AG08396 (cell line): ENCODE data around the gene TMEM167A.

Source experiments
- DNase-seq: peaks from one replicate; pipeline ENCODE4 v3.0.0; 2012; ENCODE audit warnings: low spot score, mixed read lengths

TMEM167A gene, protein sequence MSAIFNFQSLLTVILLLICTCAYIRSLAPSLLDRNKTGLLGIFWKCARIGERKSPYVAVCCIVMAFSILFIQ

DNA sequence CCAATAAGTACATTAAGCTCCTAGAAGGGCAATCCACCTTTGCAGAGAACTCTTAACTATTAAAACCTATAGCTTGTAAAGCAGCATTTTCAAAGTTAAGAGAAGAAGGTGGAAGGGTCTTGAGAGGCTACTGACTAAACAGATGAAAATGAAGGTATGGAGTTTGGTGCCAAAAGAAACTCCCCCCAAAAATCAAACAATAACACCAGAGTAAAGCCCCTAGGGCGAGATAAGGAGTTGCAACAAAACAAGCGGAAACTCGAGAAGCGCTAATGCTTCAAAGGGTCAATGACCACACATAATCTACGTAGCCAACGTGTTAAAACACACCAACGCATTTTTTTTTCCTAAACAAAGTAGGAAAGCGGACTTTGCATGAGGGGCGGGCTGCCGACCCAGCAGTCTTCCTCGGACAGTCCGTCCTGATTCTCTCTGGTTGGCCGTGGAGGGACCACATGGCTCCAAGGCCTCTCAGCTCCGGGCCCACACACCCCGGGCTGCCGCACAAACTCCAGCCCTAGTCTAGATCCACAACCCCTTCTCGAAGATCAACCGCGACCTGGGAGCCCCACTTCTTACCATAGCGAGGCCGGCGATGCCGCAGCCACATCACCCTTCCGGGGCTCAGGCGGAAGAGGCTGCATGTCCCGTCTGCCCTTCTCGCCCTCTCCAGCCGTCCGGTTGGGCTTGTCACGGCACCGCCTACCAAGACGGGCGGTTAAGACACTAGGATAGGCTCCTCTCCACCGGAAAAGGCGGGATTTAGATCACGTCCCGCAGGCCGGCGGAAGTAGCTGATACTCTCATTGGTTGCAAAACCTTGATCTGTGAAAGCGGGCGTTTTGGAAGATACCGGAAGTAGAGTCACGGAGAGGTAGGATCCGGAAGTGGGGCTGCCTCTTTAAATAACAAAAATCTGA lies at the start of gene TMEM167A, which contains the start of gene XRCC4:
TSS of gene TMEM167A (minus strand) at position 653 of the 920 bp plus-strand sequence. CDS start at position 582, 71 bp downstream.
TSS of gene XRCC4 (plus strand) at position 806 of the 920 bp plus-strand sequence. CDS start 27,373 bp downstream, outside the sequence.
- DNase-seq: peak; percentile 94

DNA sequence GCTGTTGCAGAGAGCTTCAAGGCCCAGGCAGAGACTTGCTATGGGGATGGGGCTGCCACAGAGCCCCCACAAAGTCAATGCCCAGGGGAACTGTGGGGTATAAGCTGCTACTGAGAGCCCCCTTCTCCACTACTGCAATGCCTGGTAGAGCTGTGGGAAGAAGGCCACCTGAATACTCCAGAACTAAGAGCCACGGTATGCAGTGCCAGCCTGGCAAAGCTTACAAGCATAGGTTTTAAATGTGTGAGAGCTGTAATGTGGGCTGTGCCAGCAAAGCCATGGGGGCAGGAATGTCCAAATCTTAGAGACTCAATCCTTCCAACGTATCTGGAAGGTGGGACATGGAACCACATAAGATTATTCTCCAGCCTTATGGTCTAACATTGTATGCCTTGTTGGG lies 49.3 kb upstream of the TMEM167A start:
- DNase-seq: no peak

DNA sequence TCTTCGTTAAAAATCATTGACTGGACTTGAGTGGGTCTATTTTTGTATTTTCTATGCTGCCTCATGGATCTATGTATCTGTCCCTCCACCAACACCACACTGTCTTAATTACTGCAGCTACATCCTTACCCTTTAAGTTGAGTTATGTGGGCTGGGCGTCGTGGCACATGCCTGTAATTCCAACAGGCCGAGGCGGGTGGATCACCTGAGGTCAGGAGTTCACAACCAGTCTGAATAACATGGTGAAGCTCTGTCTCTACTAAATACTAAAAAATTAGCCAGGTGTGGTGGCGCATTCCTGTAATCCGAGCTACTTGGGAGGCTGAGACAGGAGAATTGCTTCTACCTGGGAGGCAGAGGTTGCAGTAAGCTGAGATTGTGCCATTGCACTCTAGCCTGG lies 48.4 kb upstream of the TMEM167A start:
- no peak for DNase-seq

DNA sequence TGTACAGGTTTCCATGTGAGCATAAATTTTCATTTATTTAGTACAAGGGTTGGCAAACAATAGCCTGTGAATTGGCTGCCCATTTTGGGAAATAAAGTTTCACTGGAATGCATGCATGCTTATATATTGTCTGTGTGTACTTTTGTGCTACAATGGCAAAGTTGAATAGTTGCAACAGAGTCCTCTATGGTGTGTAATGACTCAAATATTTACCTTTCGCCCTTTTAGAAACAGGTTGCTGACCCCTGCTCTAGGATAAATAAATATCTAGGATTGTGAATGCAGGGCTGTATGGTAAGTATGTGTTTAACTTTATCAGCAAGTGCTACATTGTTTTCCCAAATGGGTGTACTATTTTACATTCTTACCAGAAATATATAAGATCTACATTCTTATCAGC lies 47.4 kb upstream of the TMEM167A start:
- DNase-seq: no peak

DNA sequence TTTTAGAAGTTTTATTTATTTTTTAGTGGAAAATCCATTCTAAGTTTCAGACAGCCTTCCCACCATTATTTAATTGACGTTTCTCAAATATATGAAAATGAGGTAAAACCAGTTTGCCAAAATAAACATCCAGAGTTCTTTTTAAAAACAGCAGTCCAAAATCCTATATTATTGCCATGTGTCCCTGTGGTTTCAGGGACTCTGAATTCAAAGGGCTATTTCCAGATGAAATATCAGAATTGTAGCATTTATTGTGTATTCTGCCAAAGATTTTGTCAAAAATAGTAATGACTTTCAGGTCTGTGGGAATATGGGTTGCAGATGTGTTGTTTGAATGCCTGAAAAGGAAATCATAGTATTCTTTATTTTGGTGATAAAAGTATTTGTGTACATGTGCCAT lies 41.8 kb upstream of the TMEM167A start:
- no peak for DNase-seq

DNA sequence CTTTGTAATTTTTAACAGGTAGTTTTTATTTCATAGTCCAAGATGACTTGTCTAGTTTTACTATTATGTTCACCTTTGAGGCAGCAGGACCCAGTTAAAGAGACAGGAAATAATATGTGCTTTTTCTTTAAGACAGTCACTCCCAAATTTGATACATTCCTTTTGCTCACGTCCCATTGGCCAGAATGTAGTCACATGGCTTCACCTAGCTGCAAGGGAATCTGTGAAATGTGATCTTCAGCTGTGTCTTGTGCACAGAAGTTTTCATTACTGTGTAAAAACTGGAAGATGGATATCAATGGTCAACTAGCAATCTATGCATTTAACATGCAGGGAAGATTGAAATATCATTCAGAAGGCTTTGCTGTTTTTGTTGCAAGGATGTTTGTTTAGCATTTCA lies 41.3 kb upstream of the TMEM167A start:
- no peak for DNase-seq

DNA sequence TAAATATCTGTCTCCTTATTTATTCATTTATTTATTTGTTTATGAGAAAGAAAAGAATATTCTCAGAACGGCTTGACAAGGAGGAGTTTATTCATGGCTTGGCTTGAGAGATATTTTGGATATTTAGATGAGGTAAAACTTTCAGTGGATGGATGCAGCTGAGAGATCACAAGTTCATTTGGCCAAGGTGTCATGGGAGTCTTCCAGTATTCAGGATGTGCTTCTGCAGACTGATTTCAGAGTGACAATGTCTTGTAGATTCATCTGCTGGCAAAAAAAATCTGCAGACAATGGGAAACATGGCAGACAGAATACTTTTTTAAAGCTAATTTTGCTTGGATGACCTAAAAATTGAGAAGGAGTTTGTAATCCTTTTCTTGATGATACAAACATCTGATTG lies 38.6 kb upstream of the TMEM167A start:
- no peak for DNase-seq

DNA sequence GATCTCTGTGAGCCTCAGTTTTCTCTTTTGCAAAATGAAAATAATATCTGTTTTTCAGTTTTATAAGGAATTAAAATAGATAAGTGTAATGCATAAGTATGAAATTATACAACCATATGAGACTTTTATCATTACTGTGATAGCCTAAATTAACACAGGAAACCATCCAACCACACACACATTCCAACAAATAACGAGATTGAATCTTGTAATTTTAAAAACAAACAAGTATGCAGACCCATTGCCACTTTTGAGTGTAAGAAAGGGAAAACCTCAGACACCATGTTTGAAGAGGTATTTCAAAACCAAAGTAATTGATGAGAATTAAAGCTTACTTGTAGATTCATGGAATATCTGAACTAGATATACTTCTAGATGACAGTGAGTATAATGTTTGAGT lies 32.2 kb upstream of the TMEM167A start:
- DNase-seq: no peak

DNA sequence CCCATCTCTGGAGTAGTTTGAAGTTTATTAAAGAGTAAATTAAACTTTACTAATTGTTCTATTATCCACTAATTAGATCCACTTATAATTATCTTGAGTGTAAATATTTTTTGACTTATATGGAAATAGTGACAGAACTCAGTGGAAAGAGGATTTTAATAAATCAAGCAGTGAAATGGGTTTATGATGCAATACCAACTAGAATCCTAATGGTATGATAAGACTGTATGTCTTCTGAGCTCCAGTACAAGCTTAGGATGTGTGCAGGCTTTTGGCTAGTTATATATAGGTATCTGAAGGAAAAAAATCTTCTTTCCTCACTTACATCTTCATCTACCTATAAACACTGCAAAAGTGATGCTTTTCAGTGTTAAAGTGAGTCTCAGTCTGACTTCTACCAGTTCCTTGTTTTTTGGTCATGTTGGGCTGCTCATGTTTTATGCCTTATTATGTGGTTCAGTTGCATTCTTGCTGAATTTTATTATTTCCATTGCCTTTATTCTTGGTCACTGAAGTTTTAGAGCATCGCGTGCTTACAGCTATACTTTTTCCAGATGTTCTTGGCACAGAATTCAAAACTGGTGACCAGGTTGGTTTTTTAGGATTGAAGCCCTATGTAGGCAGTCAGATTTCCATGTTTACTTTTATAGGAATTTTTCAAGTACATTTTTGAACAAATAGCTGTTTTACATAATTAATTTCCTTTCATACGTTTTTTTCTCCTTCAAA lies 30.7 kb upstream of the TMEM167A start:
- DNase-seq: no peak

DNA sequence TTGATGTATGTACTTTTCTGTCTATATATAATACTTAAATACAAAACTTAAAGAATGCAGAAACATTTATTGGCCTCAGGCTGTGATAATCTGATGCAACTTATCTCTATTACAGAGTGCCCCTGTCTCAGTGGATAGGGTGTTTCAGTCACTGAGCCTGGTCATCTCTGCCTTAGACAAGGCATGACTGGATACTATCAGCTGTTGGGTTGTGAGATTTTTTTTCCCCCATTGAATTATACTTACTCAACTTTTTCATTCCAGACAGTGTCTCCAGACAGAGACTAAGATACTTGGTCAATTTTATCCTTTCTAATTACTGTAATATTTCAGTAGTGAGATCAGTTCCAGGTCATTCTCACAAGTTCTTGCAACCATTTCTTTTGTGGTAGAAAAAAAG lies 26.8 kb upstream of the TMEM167A start:
- DNase-seq: no peak

DNA sequence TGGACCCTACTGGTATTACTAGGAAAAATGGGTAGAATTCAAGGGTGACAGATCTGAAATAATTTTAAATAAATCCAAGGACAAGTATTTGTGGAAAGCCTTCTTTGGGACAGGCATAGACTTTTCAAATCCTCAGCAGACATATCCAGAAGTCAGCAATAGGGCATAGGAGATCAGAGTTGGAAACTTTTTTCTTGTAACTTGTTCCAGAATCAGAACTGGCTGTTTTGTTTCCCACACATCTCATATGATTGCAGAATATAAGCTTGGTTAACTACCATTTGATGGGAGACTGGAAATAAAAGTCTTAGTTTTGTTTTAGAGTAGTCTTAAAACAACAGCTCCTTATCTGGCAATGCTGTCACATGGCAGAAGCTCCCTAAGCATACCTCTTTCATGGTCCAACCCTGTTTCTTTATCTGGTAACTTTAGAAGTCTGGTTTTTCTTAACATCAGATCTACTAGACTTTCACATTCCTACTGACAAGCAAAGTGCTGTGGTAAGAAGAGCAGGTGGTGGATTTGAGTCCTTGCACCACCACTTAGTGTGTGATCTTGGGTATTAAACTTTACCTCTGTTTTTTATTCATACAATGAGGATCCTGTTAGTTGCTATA lies 25.3 kb upstream of the TMEM167A start:
- DNase-seq: no peak

DNA sequence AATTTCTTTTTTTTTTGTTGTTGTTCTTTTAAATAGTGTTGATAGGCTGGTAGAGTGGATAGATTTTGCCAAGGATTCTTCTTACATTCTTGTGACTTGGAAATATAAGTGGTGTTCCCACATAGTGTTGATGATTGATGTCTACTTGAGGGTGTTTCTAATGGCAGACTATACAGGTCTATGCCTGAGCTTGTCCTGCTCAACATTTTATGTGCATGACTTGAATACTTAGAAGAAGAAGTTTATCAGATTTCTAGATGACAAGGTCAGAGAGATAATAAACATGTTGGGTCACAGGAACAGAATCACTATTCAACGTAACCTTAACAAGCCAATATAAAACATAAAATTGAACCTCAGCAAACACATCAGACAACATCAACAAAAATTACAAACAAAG lies 24.3 kb upstream of the TMEM167A start:
- DNase-seq: no peak

DNA sequence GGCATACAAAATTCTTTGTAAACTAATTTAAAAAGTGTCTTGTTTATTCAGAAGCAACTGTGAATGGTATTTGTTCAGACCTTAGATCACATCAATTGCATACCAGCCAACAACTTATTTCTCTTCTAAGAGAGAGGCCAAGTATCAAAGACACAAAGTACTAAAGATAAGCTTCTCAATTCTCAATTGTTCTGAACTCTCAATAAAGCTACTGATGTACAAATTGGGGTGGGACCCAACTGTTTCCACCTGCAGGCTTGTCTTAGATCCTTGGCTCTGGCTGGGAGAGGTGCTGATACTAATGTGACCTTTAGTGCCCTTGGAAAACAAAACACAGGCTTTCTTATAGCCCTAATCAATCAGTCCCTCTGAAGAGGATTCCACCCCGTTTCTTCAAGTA lies 22.3 kb upstream of the TMEM167A start:
- no peak for DNase-seq

DNA sequence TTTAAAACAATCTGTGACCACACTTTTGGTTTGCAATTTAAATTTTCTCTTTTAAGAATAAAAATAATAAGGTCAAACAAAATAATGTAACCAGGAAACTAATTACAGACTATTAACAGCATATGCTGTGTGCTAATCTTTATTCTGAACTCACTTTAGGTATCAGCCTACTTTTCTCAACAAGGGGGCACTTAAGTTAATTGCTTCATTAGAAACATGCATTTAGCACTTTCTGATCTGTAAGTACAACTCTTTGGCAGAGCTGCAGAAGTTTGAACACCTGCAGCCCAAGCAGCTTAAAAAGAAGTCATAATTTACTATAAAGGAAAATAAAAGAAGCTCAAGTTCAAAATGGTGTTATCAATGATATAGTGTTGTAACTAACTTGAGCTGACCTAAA lies 21.8 kb upstream of the TMEM167A start:
- no peak for DNase-seq

DNA sequence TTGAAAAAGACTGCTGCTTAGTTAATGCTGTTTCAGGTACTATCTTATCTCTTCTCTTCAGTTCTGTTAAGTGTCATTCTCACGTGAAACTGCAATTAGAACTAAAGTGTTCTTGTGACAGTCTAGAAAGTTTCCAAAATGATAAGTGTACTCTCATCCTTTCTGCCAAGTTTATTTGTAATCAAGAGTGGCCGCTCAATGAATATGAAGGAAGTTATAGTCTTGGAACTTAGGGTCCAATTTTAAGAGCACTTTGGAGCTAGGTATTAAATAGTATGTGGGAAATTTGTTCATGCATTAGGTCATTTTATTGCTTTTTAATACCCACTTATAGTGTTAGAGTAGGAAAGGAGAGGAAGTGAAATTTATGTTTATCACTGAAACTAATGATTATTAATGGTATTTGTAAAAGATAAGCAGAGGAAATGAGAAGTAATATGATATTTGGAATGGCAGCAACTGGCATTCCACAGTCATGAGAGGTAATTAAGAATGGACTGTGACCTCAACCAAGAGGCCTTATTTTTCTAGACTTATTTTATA lies 20.6 kb upstream of the TMEM167A start:
- no peak for DNase-seq

DNA sequence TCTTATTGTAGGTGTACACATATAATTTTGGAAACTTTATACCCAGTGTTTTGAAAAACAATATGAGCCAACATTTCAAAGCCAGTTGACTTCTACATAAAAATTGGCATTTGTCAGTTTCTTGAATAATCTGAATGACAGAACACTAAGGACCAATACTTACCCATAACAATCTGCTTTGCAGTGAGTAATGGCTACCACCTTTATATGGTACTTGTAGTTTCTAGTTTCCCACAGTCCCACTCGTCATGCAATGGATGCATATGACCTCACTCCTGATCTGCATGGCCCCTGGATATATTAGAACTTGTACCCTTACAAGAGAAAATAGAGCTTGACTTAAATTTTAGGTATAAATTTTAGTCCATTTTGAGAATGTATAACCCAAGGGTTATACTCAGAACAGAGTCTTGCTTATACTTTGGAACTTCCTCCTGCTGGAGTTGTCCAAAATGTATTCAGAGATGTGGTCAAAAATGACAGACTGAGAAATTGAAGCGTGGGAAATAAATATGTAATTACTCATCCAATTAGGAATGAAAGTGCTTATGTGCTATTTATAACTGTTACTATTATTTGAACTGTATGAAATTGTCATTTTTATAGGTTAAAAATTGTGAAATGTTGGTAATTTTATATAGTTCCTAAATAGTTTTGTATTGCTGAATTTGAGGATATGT lies 19.6 kb upstream of the TMEM167A start:
- DNase-seq: no peak

DNA sequence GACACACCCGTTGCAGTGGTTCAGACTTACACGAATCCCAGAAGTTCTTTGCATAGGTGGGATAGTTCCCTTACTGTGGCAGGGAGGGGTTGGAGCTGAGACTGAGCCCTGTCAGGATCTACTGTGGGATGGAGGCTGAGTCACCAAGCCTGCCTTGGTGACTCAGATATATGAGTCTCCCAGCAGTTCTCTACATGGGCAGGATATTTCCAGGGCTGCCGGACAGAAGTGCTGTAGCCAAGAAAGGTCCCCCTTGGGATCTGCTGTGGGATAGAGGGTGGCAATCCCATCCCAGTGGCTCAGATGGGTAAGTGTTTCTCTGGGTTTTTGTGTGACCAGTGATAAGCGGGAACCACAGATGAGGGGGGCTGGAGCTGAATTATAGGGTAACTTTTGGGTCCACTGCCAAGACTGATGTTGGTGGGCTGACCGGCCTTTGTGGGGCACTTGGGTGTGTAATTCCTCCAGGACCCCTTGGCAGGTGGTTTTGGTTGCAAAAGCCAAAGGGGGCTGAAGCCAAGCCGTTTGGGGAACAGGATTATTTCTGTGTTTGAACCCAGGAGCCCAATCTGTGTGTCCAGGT lies 18.9 kb upstream of the TMEM167A start:
- peak; percentile 77 for DNase-seq

DNA sequence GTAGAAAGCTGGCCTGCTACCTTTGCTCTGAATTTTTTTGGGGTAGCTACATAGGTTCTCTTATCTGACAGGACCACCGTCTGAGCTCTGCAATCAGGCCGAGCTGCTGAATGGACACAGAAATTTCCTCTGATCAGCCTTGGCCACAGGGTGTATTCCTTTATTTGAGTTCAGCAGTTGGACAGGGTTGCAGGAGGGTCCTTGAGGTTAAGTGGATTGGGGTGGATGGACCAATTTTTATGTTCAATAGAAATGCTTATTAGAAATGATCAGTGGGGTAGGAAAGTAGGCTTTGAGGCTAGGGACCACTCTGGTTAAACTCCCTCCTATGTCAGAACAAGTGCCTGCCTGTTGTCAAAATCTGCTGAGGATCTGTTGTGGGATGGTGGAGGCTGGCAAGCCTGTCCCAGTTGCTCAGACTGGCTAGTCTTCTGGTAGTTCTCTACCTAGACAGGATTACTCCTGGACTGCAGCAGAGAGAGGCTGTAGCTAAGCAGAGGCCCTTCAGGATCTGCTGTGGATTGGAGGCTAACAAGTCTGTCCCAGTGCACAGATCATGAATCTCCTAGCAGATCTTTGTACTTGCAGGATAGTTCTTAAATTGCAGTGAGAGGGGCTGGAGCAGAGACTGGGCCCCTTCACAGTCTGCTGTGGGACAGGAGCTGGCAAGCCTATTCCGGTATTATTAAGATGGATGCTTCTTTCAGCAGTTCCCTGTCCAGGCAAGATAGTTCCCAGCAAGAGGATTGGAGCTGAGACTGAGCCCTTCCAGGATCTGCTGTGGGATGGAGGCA lies 18.2 kb upstream of the TMEM167A start:
- no peak for DNase-seq

DNA sequence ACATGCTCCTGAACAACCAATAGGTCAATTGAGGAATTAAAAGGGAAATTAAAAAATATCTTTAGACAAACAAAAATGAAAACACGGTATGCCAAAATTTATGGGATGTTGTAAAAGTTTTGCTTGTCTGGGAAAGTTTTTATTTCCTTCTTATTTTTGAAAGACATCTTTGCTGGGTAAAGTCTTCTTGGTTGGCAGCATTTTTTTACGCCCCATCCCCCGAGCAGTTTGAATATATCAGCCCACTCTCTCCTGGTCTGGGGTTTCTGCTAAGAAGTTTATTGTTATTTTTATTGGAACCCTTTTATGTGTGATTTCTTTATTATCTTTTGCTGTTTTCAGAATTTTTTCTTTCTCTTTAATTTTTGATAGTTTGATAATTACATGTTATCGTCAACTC lies 16.5 kb upstream of the TMEM167A start:
- no peak for DNase-seq

DNA sequence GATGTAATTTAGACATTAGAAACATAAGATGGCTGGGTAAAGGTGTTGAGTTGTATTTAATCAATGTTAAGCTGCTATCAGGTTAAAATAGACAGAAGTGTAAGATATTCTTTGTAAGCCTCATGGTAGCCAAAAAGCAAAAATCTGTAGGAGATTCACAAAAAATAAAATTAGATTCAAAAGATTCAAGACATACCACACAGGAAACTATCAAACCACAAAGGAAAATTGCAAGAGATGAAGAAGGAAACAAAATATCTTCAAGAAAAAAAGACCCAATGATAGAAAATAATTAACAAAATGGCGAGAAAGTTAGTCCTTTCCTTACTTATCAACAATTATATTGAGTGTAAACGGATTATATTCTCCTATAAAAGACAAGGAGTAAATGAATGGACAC lies 15.4 kb upstream of the TMEM167A start:
- no peak for DNase-seq
